ENCODE results near the gene RCOR1.

RCOR1 gene

GRCh38 chr14:102686196-102686801 lies 93.8 kb downstream of the RCOR1 start:
- DNase-seq = no peak

DNA sequence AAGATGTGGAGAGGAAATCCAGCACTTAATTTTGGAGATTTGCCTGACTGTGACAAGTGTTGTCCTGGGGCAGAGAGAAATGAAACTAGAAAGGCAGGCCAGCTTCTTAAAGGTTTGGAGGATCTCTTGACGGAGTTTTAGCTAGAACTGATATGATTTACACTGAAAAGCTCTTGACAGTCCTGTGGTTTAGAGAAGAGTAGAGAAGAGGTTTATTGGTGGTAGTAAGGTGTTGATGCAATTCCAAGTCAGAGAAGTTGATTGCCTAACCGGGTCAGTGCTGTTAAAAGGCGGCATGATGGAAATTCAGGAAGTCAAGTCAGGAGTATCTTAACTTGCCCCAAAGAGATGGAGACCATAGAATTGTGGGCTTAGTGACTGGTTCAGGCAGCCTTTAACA lies 95.8 kb downstream of the RCOR1 start:
- DNase-seq = no peak

GRCh38 chr14:102690509-102691286 lies 98.2 kb downstream of the RCOR1 start:
- no peak for DNase-seq

GRCh38 chr14:102691763-102692162 lies 99.3 kb downstream of the RCOR1 start:
- no peak for DNase-seq

- no peak for DNase-seq
Measured at GRCh38 chr14:102692334-102692733, 99.9 kb downstream of the RCOR1 start.

- no peak for DNase-seq
Measured at GRCh38 chr14:102693006-102693755, 100.7 kb downstream of the RCOR1 start.

- peak; percentile 66 for DNase-seq
Measured at GRCh38 chr14:102694530-102695166, 102.2 kb downstream of the RCOR1 start.

DNA sequence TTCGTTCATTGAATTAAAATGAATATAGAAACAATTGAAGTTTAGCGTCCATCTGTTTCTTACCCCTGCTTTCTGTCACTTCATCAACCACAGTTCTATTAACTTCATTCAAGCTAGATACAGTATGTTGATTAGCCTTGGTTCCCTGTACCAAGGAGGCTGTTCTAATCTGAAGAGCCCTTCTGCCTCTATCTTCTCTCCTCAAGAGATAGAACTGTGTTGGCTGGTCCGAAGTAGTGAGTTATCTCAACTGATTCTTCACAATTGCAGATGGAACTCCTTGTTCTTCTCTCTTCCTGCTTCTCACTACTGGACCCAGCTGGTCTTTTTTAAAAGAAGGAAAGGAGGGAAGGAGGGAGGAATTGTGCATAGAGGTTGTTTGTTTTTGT lies 102.7 kb downstream of the RCOR1 start:
- no peak for DNase-seq

DNA sequence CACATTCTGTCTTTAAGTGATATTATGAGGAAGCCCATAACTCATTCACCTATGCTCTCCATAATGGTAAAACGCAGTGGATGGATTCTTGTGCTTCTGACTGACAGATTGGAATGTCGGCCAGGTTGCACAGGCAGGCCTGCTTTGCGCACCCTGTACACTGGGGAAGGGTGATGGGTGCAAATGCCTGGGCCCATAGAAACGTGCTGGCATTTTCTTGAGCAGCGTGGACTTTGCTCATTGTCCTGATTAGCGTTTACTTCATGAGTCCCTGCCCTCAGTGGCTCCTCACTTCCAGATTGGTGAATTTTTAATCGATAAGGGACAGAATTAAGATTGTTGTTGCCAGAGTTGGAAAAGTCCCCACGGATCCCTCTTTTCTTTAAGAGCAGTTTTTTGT lies 103.9 kb downstream of the RCOR1 start:
- DNase-seq = no peak

GRCh38 chr14:102696856-102697495 lies 104.5 kb downstream of the RCOR1 start:
- no peak for DNase-seq

DNA sequence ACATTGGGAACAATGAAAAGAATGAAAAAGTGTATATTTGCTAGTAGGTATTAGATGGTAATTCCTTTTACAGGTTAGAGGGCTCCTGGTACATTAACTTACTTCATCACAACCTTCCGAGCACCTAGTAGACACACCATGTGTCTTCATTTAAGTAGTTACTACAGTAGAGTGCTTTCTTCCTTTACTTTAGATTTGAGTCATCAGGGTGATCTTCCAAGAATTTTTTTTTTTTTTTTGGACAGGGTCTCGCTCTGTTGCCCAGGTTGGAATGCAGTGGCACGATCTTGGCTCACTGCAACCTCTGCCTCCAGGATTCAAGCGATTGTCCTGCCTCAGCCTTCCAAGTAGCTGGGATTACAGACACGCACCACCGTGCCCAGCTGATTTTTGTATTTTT lies 105.1 kb downstream of the RCOR1 start:
- DNase-seq = no peak

- DNase-seq = no peak
Measured at GRCh38 chr14:102699416-102700110, 107.1 kb downstream of the RCOR1 start.

- DNase-seq = no peak
Measured at GRCh38 chr14:102708494-102708893, 116.0 kb downstream of the RCOR1 start.

DNA sequence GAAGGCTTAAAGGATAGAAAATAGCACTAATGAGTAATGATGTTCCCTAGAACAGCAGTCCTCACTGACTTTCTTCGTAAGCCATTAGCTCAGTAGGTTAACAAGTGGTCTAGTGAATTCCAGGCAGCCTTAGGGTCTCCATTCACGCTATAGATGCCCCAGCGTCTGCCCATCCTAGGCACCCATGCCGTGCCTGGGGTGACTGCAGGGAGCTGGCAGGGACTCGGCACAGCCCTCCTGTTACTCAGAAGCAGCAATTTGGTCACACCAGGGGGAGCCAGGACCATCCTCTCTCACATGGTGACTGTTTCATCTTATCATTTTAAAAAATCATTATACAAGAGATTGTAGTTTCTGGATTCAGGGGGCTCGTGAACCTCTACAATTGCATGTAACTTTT lies 118.8 kb downstream of the RCOR1 start:
- no peak for DNase-seq

DNA sequence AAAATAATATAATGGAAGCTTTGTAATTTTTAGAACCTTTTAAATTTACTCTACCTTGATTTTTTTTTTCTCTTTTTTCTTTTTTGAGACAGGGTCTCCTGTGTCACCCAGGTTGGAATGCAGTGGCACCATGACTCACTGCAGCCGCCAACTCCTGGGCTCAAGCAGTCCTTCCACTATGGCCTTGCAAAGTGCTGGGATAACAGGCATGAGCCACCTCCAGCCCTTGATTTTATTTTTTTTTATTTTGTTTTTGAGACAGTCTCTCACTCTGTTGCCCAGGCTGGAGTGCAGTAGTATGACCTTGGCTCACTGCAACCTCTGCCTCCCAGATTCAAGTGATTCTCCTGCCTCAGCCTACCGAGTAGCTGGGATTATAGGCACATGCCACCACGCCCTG lies 119.5 kb downstream of the RCOR1 start:
- DNase-seq = no peak

GRCh38 chr14:102717276-102717675 lies 124.8 kb downstream of the RCOR1 start:
- DNase-seq = no peak

GRCh38 chr14:102722646-102723045 lies 130.2 kb downstream of the RCOR1 start:
- no peak for DNase-seq

DNA sequence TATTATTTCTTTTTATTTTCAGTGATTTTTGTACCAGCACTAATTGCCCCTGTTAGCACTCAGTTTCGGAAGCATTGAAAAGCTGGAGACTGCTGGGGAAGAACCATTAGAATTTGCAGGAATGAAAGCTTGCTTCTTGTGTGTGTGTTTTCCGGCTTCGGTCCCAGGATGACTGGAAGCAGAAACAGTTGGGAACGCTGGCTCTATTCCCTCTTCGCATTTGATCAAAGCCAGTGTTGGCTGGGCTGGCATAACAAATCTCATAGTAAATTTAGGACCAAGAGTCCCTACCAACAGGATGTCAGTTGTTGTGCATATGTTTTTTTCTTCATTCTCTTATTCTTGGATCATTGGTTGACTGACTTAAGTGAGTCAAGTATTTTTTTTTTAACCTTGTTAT lies 131.2 kb downstream of the RCOR1 start:
- DNase-seq = no peak

DNA sequence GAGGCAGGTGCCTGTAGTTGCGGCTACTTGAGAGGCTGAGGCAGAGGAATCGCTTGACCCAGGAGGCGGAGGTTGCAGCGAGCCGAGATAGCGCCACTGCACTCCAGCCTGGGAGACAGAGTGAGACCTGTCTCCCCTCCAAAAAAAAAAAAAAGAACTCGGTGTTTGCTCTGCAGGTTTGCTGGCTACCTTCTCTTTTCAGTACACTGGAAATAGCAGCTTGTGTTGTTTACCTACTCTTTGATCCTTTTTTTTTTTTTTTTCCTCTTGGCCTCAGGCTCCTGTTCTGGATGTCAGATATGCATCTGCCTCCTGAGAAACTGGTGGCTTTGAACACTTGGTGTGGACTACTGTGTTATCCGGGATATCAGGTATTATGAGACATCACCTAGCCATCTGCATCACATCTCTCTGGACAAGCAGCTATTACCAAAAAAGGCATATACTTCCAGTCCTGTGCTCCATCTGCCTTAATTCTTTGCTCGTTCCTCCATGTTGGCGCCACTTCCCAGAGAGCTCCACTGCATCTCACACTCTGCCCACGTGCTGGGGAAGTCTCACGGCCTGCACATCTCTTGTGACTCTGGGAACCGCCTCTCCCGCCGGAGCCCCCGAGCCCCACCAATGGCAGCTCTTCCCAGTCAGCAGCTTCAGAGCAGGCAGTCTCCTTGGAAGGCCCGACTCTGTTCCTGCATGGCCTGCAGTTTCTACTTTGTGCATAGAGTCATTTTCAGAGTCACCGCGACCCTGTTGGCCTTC lies 133.9 kb downstream of the RCOR1 start:
- no peak for DNase-seq

DNA sequence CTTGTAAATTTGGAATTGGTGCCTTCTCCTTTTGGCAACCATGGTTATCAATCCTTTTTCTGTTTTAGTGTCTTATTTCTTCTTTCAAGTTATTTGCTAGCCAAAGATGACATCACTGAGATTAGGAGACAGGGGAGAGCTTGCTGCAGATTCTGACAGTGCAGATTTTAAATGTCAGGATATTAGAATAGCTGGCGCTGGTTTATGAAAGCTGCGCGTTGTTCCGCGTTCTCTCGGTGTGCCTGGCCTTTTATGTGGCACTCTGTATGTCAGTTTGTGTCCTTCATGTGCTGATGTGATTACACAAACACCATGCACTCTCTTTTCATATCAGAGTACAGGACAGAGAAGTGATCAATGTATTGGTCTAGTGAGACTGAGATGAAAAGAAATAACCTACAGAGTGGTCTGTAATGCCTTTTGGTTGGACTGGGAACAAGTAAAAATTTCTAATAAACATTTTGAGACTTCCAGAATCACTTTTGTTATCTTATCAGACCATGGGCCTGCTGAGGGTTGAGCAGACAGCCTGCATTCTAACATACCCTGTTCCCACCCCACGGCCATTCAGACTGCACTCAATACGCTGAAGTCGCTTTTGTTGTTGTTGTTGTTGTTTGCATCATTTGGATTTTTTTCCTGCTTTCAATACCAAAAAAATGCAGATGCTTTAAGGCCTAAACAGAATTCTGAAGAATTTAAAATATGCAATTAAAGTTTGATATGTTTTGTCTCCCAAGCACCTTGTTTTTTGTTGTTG lies 135.1 kb downstream of the RCOR1 start:
- no peak for DNase-seq

GRCh38 chr14:102728501-102728900 lies 136.1 kb downstream of the RCOR1 start:
- DNase-seq = no peak

Measured in right forelimb (tissue), 1 donor.